H1 (cell line): Measurements from ENCODE around the gene BRIX1. TPM values are rescaled to one million over a fixed set of nuclear protein-coding genes. Genes with fewer than 3 reads are reported as not detected.

Experiments
- CTCF ChIA-PET: fragments of 300-600 bp; sonication (Branson Sonifier 250); formaldehyde crosslinking; loops from one replicate; lab custom pipeline; 2021; ENCODE audit not compliant: partially characterized antibody; lab: Charles Lee
- POLR2A ChIA-PET: fragments of 300-600 bp; sonication (Branson Sonifier 250); formaldehyde crosslinking; loops from one replicate; lab custom pipeline; 2021; ENCODE audit warnings: inconsistent platforms; ENCODE audit not compliant: partially characterized antibody; lab: Charles Lee
- DNase-seq, 2 experiments: peaks; one replicate each; pipeline versions ENCODE4 v3.0.0 to v3.0.0-alpha.2; 2010 to 2022; ENCODE audit warnings: low spot score in 2 of 2, low read depth in 1 of 2, mixed read lengths in 1 of 2
- FAIRE-seq: peaks from 2 replicates; lab custom pipeline; 2011; peaks lifted over from hg19 to GRCh38; lab: Jason Lieb, UNC
- H2AFZ ChIP-seq: 2 replicates; pipeline ENCODE4 v1.8.1; 2012; ENCODE audit warnings: low read length, inconsistent platforms
- H2AK5ac ChIP-seq: 2 replicates; pipeline ENCODE4 v1.6.1; 2013; ENCODE audit warnings: low read depth, low read length
- H2BK120ac ChIP-seq: replicated peaks from 2 replicates; pipeline ENCODE3; 2013; ENCODE audit warnings: low read depth, low read length, inconsistent platforms
- H2BK12ac ChIP-seq: 2 replicates; pipeline ENCODE4 v1.6.1; 2013; ENCODE audit warnings: low read depth, low read length
- H2BK15ac ChIP-seq: 2 replicates; pipeline ENCODE4 v1.6.1; 2013; ENCODE audit warnings: low read length
- H2BK20ac ChIP-seq: 2 replicates; pipeline ENCODE4 v1.6.1; 2013; ENCODE audit warnings: low read length
- H2BK5ac ChIP-seq: 2 replicates; pipeline ENCODE4 v1.6.1; 2013; ENCODE audit warnings: low read depth, low read length
- H3K14ac ChIP-seq: 2 replicates; pipeline ENCODE4 v1.6.1; 2013; ENCODE audit warnings: inconsistent platforms; ENCODE audit not compliant: insufficient read length
- H3K18ac ChIP-seq: 2 replicates; pipeline ENCODE4 v1.6.1; 2013; ENCODE audit warnings: low read length; ENCODE audit errors: extremely low read depth
- H3K23ac ChIP-seq: 2 replicates; pipeline ENCODE4 v1.6.1; 2013; ENCODE audit warnings: inconsistent platforms; ENCODE audit not compliant: insufficient read length
- H3K23me2 ChIP-seq: 2 replicates; pipeline ENCODE4 v1.6.1; 2013; ENCODE audit warnings: low read depth, low read length
- H3K27ac ChIP-seq: 2 replicates; pipeline ENCODE4 v1.6.1; 2011; ENCODE audit warnings: low read depth, low read length, inconsistent platforms
- H3K27me3 ChIP-seq, 4 experiments: replicated peaks in 1 of 4; 1 replicate in 1 of 4; 2 replicates in 3 of 4; pipeline versions ENCODE4 v1.6.1 to v1.8.1; 2011 to 2013; ENCODE audit warnings: low read length in 3 of 4, mild to moderate bottlenecking in 3 of 4, inconsistent platforms in 2 of 4, mixed read lengths in 2 of 4, moderate library complexity in 1 of 4; ENCODE audit not compliant: control insufficient read depth in 3 of 4, insufficient read depth in 3 of 4; ENCODE audit errors: extremely low read depth in 1 of 4
- H3K36me3 ChIP-seq, 4 experiments: 2 replicates each; pipeline versions ENCODE4 v1.6.1 to v1.8.1; 2011 to 2013; ENCODE audit warnings: mild to moderate bottlenecking in 4 of 4, low read length in 3 of 4, moderate library complexity in 2 of 4, control low read depth in 1 of 4, inconsistent platforms in 1 of 4; ENCODE audit not compliant: insufficient read depth in 4 of 4, control insufficient read depth in 2 of 4
- H3K4ac ChIP-seq: replicated peaks from 2 replicates; pipeline ENCODE3; 2013; ENCODE audit warnings: low read length, low read depth, mixed read lengths, inconsistent platforms; ENCODE audit not compliant: insufficient read length
- H3K4me1 ChIP-seq, 4 experiments: replicated peaks in 1 of 4; 1 replicate in 1 of 4; 2 replicates in 3 of 4; pipeline versions ENCODE4 v1.6.1 to v1.8.1; 2011 to 2013; ENCODE audit warnings: low read length in 3 of 4, inconsistent platforms in 2 of 4, mixed read lengths in 1 of 4; ENCODE audit not compliant: insufficient read depth in 4 of 4, control insufficient read depth in 3 of 4
- H3K4me2 ChIP-seq, 2 experiments: 2 replicates each; pipeline versions ENCODE4 v1.6.1 to v1.8.1; 2011 to 2013; ENCODE audit warnings: low read depth in 2 of 2, low read length in 2 of 2, control low read depth in 1 of 2, inconsistent platforms in 1 of 2, mild to moderate bottlenecking in 1 of 2; ENCODE audit not compliant: insufficient read depth in 1 of 2
- H3K4me3 ChIP-seq, 4 experiments: fragments of 200-600, 300-600 bp in 1 of 4; sonication (generic), shearing (Covaris generic), sonication (Bioruptor Twin) in 1 of 4; 2 replicates each; pipeline versions ENCODE4 v1.5.1 to v1.8.1; 2011 to 2016; ENCODE audit warnings: low read length in 4 of 4, low read depth in 3 of 4, control low read depth in 2 of 4, inconsistent platforms in 2 of 4, mild to moderate bottlenecking in 2 of 4, mixed read lengths in 1 of 4, moderate library complexity in 1 of 4; ENCODE audit not compliant: insufficient read depth in 2 of 4; ENCODE audit errors: extremely low read depth in 1 of 4
- H3K56ac ChIP-seq: replicated peaks from 2 replicates; pipeline ENCODE3; 2013; ENCODE audit warnings: low read depth, mild to moderate bottlenecking, mixed read lengths, low read length, inconsistent platforms; ENCODE audit not compliant: insufficient read length
- H3K79me1 ChIP-seq: 2 replicates; pipeline ENCODE4 v1.6.1; 2013; ENCODE audit warnings: low read depth, low read length, control low read depth
- H3K79me2 ChIP-seq, 2 experiments: 2 replicates each; pipeline versions ENCODE4 v1.6.1 to v1.8.1; 2012 to 2013; ENCODE audit warnings: low read length in 2 of 2, mild to moderate bottlenecking in 2 of 2, inconsistent platforms in 1 of 2; ENCODE audit not compliant: insufficient read depth in 2 of 2, control insufficient read depth in 1 of 2
- H3K9ac ChIP-seq, 4 experiments: replicated peaks in 1 of 4; 1 replicate in 1 of 4; 2 replicates in 3 of 4; pipeline versions ENCODE4 v1.6.1 to v1.8.1; 2011 to 2013; ENCODE audit warnings: low read depth in 3 of 4, low read length in 3 of 4, control low read depth in 2 of 4, mild to moderate bottlenecking in 2 of 4, moderate library complexity in 2 of 4, inconsistent platforms in 1 of 4; ENCODE audit errors: extremely low read depth in 1 of 4
- H3K9me3 ChIP-seq, 2 experiments: 2 replicates each; pipeline versions ENCODE4 v1.6.1 to v1.8.1; 2012 to 2013; ENCODE audit warnings: mild to moderate bottlenecking in 2 of 2, moderate library complexity in 2 of 2, control low read depth in 1 of 2, inconsistent platforms in 1 of 2, low read depth in 1 of 2, low read length in 1 of 2, mixed read lengths in 1 of 2; ENCODE audit not compliant: insufficient read depth in 2 of 2
- H4K20me1 ChIP-seq, 2 experiments: replicated peaks in 1 of 2; 2 replicates each; pipeline versions ENCODE3 to v1.8.1; 2011 to 2013; ENCODE audit warnings: inconsistent platforms in 2 of 2, low read length in 2 of 2, mild to moderate bottlenecking in 1 of 2; ENCODE audit not compliant: insufficient read depth in 2 of 2, control insufficient read depth in 1 of 2
- H4K5ac ChIP-seq: 2 replicates; pipeline ENCODE4 v1.6.1; 2013; ENCODE audit warnings: low read length, low read depth, mixed read lengths, inconsistent platforms; ENCODE audit not compliant: insufficient read length
- H4K8ac ChIP-seq: 2 replicates; pipeline ENCODE4 v1.8.0; 2013; ENCODE audit warnings: mild to moderate bottlenecking, moderate library complexity, low read length, inconsistent platforms; ENCODE audit not compliant: insufficient read depth; ENCODE audit errors: extremely low read depth
- H4K91ac ChIP-seq: replicated peaks from 2 replicates; pipeline ENCODE3; 2013; ENCODE audit warnings: low read length, mixed read lengths, inconsistent platforms; ENCODE audit not compliant: insufficient read length
- SUZ12 ChIP-seq: fragments of 200-600 bp; sonication (generic); IDR thresholded peaks from 2 replicates; pipeline ENCODE4 v1.6.1; 2012; ENCODE audit warnings: mild to moderate bottlenecking, inconsistent platforms, low read length, moderate library complexity, mixed read lengths
- WGBS, 2 experiments: shearing (Covaris generic) in 1 of 2; methylation state at CpG; one replicate each; pipeline versions ENCODE4 v1.1.6 to v1.1.7; 2013 to 2015; ENCODE audit warnings: low lambda C conversion rate in 2 of 2, mixed read lengths in 2 of 2, inconsistent platforms in 1 of 2, low coverage in 1 of 2, missing lambda C conversion rate in 1 of 2; ENCODE audit not compliant: insufficient replicate concordance in 2 of 2, insufficient coverage in 1 of 2, insufficient read length in 1 of 2; ENCODE audit errors: extremely low coverage in 1 of 2, missing lambda C conversion rate in 1 of 2; 5-methylcytosine and 5-hydroxymethylcytosine counted together
- polyA plus RNA-seq, 7 experiments: library from polyadenylated mRNA; depleted of rRNA in 3 of 7; stranded (reverse) in 5 of 7; unstranded in 2 of 7; fragments of >200 nt in 5 of 7; fragments of 200-250 nt in 2 of 7; gene quantifications; 1 replicate in 5 of 7; 2 replicates in 1 of 7; 4 replicates in 1 of 7; pipeline versions ENCODE4 v1.2.1 to v1.2.3, GENCODE V29; 2011 to 2013; ENCODE audit warnings: missing spikeins in 2 of 7, mixed read lengths in 2 of 7
- total RNA-seq: library from RNA; stranded (reverse); fragmentation: NEBNext Ultra II Directional; extraction: Animal tissue kit (Norgen Biotek cat#: 25700); gene quantifications from 2 replicates; pipeline ENCODE4 v1.2.1, GENCODE V29; 2021

Gene BRIX1
- total and polyA plus RNA-seq, 2 of the 8 experiments (the other 6 are each of a cell fraction or from before 2014, with no cell fraction given): 26.9 to 71.7 TPM

GRCh38 chr5:34889394-34889793, 26.1 kb upstream of the BRIX1 start:
- no peak overlapping the region for H3K14ac ChIP-seq
- H3K36me3 ChIP-seq: no peaks in the 10 kb centered on the region
- H4K8ac ChIP-seq: no peak overlapping the region
- H3K23ac ChIP-seq: no peak overlapping the region
- H2BK15ac ChIP-seq: no peak overlapping the region
- H3K18ac ChIP-seq: no peak overlapping the region
- H3K23me2 ChIP-seq: no peaks in the 10 kb centered on the region
- H2AK5ac ChIP-seq: no peak overlapping the region
- H4K20me1 ChIP-seq: no peaks in the 10 kb centered on the region
- no peak overlapping the region for H3K4me3 ChIP-seq
- H3K27me3 ChIP-seq: no peaks in the 10 kb centered on the region
- no peak overlapping the region for H2BK5ac ChIP-seq
- H2BK120ac ChIP-seq: no peak overlapping the region
- no peaks in the 10 kb centered on the region for H3K79me2 ChIP-seq
- H3K4me2 ChIP-seq: no peak overlapping the region
- TF ChIP-seq SUZ12: no peak
- FAIRE-seq (no peak), DNase-seq (no peak)
- CTCF ChIA-PET: no interaction called here
- no peak overlapping the region for H3K27ac ChIP-seq
- no peak overlapping the region for H3K9ac ChIP-seq
- POLR2A ChIA-PET: interaction anchor here (1.1 to 1.6 kb wide), 4 partner anchors 12 to 57 kb away, joined by 3 to 4 read pairs (median 4); partner anchors contain the start of genes BRIX1, RAD1 and TTC23L
- no peak overlapping the region for H2BK12ac ChIP-seq
- no peak overlapping the region for H2AFZ ChIP-seq
- H3K79me1 ChIP-seq: no peaks in the 10 kb centered on the region; the same call in 1 of the 2 replicates
- H3K9me3 ChIP-seq: no peaks in the 10 kb centered on the region
- no peak overlapping the region for H2BK20ac ChIP-seq
- WGBS, 2 experiments: 88% methylated on average over 1 of the region's 1 CpG; no CpG with 5 or more reads in 1 of the 2 experiments
- H4K5ac ChIP-seq: no peak overlapping the region
- H4K91ac ChIP-seq: no peak overlapping the region
- no peaks in the 10 kb centered on the region for H3K4me1 ChIP-seq
- H3K56ac ChIP-seq: no peak overlapping the region
- H3K4ac ChIP-seq: no peak overlapping the region
